NCI-H2227 treated with DMSO at 0.1 percent for 48 hours (cell line): ENCODE data around the gene CEP250.

Source experiments
- DNase-seq: peaks from one replicate; lab custom pipeline; 2025; lab: John Stamatoyannopoulos, UW

The CEP250 gene

DNA sequence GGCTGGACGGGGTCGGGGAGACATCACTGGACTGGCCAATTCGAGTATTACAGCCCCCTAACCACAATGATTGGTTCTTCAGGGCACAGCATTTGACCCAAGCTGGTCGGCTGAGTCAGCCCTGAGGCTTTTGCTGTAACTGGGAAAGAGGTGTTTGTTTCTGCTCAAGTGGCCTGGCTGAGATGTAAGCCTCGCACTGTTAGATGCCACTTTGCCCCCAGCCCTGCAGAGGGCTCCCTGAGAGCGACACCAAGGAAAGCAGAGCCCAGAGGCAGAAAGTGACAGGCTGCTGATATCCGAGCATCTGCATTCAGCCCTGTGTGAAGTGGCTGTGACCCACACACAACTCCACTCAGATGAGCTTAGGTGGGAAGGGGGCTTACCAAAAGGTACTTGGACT lies 105.9 kb downstream of the CEP250 start:
- DNase-seq: peak; percentile 11

- DNase-seq: no peak
Measured at GRCh38 chr20:35561671-35562070, 106.3 kb downstream of the CEP250 start.

DNA sequence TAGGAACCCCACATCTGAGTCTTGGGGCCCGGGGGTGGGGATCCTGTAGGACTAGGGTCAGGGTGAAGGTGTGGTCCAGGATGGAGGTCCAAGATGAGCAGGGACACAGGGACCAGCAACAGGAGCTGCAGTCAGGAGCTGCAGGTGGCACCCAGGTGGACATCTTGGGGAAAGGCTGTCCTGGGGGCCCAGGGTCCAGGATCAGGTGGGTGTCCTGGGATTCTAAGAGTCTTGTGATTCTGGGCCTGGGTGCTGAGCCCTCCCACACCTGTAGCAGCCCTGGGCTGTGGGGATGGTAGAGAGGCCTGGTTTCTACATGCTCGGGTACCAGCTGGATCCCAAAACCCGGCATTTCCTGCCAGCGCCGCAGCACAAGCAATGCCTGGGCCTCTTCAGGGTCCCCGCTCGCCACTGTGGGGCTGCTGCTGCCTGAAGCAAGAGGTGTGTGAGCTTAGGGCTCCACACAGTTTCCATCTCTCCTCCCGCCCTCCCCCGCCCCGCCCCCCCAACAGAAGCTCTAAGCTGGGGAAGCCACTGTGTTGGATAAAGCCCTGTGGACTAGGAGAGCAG lies 107.2 kb downstream of the CEP250 start:
- DNase-seq: no peak

GRCh38 chr20:35563834-35564233 lies 108.4 kb downstream of the CEP250 start:
- no peak for DNase-seq

GRCh38 chr20:35564905-35565304 lies 109.5 kb downstream of the CEP250 start:
- no peak for DNase-seq

DNA sequence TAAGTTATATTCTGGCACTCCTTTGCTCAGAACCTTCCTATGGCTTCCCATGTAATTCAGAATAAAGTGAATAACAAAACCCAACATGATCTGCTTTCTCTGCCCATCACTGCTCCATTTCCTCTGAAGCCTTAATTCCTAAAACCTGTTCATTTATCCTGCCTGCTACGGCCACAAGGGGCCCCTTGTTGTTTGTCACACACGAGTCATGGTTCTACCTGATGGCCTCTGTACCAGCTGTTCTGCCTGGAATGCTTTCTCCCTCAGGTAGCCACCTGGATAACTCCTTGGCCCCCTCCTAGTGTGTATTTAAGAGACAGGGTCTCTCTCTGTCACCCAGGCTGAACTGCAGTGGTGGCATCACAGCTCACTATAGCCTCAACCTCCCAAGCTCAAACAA lies 113.2 kb downstream of the CEP250 start:
- DNase-seq: no peak
